Mesodermal cell (in vitro differentiated cells): ENCODE measurements around the gene STX16.

Experiments
- H3K27ac ChIP-seq: 2 replicates; pipeline ENCODE4 v1.7.0; 2013; ENCODE audit warnings: mild to moderate bottlenecking, low read depth, low read length, moderate library complexity; ENCODE audit not compliant: severe bottlenecking
- H3K36me3 ChIP-seq: 2 replicates; pipeline ENCODE4 v1.7.1; 2013; ENCODE audit warnings: mild to moderate bottlenecking, low read length, moderate library complexity; ENCODE audit not compliant: control insufficient read depth, insufficient read depth
- H3K4me1 ChIP-seq: one replicate; pipeline ENCODE4 v1.7.1; 2013; ENCODE audit warnings: mild to moderate bottlenecking, low read length; ENCODE audit not compliant: insufficient read depth, control insufficient read depth, poor library complexity, severe bottlenecking
- H3K4me3 ChIP-seq: 2 replicates; pipeline ENCODE4 v1.7.0; 2013; ENCODE audit warnings: low read length, control low read depth, mild to moderate bottlenecking; ENCODE audit not compliant: insufficient read depth, poor library complexity, severe bottlenecking; ENCODE audit errors: extremely low read depth
- H3K9me3 ChIP-seq: 2 replicates; pipeline ENCODE4 v1.7.1; 2013; ENCODE audit warnings: mild to moderate bottlenecking, low read length, moderate library complexity; ENCODE audit not compliant: control insufficient read depth
- WGBS, 2 experiments: methylation state at CpG; one replicate each; pipeline ENCODE4 v1.1.5; 2013; ENCODE audit warnings: missing lambda C conversion rate in 2 of 2; ENCODE audit not compliant: insufficient coverage in 2 of 2; 5-methylcytosine and 5-hydroxymethylcytosine counted together

Gene STX16

DNA sequence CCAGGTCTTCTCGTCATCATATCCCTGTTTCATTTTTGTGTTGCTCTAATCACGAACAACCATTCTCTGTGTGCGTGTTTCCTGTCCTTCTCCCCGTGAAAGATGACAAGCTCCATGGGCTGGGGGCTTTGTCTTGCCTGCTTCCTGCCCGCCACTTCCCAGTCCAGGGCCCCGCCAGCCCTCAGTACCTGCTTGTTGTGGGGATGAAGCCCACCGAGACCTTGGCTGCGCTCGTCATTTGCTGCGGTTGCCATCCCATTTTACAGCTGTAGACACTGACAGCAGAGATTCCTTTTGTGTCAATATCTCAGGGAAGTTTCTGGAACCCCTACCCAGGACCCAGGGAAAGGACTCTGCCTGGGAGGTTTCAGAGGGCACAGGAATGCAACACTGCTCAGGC, 40.3 kb upstream of the STX16 start:
- 89 to 98% methylated on average over 6 to 10 of the region's 10 CpGs for WGBS, 2 experiments

DNA sequence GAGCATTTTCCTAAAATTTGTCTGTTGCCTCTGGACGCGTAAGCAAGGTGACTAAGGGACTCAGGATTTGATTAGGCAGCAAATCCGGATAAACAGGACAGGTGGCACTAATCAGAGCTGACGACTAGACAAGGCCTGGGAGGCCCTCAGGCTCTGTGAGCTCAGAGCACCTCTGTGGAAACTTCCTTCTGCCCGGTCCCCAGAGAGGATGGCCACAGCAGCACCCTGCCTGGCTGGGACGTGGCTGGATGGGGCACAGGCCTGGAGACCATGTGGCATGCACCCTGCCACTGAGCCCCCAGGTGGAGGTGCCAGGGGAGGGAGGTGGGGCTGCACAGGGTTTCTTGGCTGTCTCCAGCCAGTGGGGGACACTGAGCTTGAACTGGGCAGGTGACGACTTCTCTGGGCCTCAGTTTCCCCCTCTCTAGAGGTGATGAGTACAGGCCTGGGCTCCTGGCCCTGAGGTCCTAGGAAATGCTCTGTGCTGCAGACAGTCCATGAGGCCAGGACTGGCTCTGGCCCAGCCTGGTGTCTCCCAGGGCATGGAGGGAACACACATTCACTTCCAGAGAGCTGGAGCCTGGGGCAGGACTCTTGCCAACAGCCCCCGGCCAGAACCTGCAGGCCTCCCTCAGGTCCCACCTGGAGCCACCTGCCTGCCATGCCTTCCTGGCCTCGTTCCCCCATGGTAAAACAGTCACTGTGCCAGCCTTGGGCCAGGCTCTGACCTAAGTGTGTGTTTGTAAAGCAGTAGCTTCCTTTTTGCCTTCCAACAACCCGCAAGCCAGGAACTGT, 39.6 kb upstream of the STX16 start:
- no peaks in the 10 kb centered on the region for H3K4me1 ChIP-seq
- H3K4me3 ChIP-seq: no peak overlapping the region
- WGBS, 2 experiments: 89 to 97% methylated on average over 9 to 10 of the region's 10 CpGs
- H3K36me3 ChIP-seq: no peaks in the 10 kb centered on the region
- no peak overlapping the region for H3K27ac ChIP-seq
- no peaks in the 10 kb centered on the region for H3K9me3 ChIP-seq

More for the DNA sequence above, 40.3 kb upstream of the STX16 start:
- H3K36me3 ChIP-seq: no peaks in the 10 kb centered on the region
- H3K4me1 ChIP-seq: no peaks in the 10 kb centered on the region
- H3K27ac ChIP-seq: no peak overlapping the region
- H3K4me3 ChIP-seq: no peak overlapping the region
- H3K9me3 ChIP-seq: no peaks in the 10 kb centered on the region

GRCh38 chr20:58612121-58612691, 38.9 kb upstream of the STX16 start:
- H3K36me3 ChIP-seq: no peaks in the 10 kb centered on the region
- H3K27ac ChIP-seq: no peak overlapping the region
- H3K4me1 ChIP-seq: no peaks in the 10 kb centered on the region
- 92% methylated on average over 7 to 13 of the region's 14 CpGs for WGBS, 2 experiments
- no peaks in the 10 kb centered on the region for H3K9me3 ChIP-seq
- H3K4me3 ChIP-seq: no peak overlapping the region

DNA sequence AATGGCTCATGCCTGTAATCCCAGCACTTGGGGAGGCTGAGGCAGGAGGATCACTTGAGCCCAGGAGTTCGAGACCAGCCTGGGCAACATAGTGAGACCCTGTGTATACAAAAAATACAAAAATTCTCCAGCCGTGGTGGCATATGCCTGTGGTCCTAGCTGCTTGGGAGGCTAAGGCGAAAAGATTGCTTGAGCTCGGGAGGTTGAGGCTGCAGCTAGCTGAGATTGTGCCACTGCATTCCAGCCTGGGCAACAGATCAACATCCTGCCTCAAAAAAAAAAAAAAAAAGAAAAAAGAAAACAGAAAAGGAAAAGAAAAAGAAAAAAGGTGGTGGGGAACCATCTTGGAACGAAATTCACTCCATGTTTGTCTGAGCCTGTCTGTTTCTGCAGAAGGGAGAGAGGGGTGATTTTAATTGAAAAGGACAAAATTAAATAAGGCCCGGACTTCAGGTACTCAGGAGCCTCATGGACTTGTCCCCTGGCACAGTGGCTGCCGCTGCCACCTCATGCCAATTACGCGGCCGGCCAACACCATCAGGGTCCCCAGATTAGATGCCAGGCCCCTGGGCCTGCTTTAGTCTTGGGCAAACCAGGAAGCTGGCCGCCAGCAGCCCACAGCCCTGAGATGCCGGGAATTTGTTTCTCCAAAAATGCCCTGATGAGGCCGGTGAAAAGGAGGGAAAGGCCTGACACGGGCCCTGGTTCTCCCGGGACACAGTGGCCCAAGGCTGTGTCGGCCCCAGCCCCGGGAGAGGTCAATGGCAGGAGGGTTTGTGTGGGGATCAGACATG, 37.8 kb upstream of the STX16 start:
- Histone ChIP-seq H3K27ac (no peak overlapping the region), H3K4me1 (no peaks in the 10 kb centered on the region), H3K9me3 (no peaks in the 10 kb centered on the region), H3K4me3 (no peak overlapping the region), H3K36me3 (no peaks in the 10 kb centered on the region)
- 94 to 95% methylated on average over 14 to 17 of the region's 17 CpGs for WGBS, 2 experiments

DNA sequence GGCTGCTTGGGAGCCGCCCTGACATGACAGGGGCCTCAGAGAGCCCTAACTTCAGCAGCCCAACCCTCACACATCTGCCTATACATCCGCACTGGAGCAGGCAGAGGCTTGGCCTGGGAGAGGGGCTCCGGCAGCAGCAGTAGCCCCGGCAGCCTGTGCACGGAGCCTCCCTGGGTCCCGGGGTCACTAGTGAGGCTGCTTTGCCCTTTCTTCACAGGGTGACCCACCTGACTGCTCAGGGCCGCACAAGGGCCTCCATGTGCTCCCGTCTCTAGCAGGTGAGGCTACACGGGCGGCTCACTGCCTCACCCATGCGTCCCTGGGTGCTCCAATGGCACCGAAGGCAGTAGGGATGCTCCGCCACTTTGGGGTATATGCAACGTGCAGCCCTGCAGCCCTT, 36.7 kb upstream of the STX16 start:
- no peaks in the 10 kb centered on the region for H3K4me1 ChIP-seq
- WGBS, 2 experiments: 94 to 96% methylated on average over 12 to 14 of the region's 14 CpGs
- H3K9me3 ChIP-seq: no peaks in the 10 kb centered on the region
- H3K4me3 ChIP-seq: no peak overlapping the region
- H3K36me3 ChIP-seq: no peaks in the 10 kb centered on the region
- H3K27ac ChIP-seq: no peak overlapping the region

DNA sequence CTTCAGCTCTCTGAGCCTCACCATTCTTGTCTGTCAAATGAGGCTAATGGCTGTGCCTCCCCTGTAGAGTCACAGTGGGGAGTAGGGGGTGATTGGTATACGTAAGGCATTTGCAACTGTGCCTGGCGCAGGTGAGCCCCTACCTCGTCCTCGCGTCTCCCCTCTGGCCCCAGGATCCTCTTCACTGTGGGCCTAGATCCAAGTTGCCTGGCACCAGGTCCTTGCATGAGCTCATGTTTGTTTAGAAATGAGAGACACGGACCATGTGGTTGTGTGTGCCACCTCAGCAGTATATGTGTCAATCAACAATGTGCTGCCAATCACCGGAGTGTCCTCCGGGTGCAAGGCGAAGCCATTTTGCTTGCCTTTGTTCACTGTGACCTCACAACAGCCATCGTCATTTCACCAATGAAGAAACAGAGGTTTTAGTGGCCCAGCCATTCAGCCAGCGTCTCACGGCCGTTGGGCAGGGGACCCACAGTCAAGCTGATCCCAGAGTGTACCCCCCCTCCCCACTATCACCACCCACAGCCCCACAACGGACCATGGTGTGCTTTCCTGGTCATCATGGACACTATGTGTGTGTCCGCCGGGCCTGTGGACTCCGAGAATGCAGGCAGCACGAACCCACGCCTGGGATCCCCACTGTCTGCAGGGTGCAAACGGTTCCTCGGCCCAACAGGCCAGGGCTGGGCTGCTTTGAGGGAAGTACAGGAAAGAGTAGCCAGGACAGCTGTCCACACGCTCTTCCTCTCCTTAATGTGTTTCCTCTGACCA, 35.9 kb upstream of the STX16 start:
- Histone ChIP-seq H3K4me3 (no peak overlapping the region), H3K36me3 (no peaks in the 10 kb centered on the region), H3K9me3 (no peaks in the 10 kb centered on the region), H3K4me1 (no peaks in the 10 kb centered on the region), H3K27ac (no peak overlapping the region)
- 92 to 93% methylated on average over 17 to 19 of the region's 22 CpGs for WGBS, 2 experiments

GRCh38 chr20:58616411-58616810, 34.7 kb upstream of the STX16 start:
- WGBS, 2 experiments: 92 to 94% methylated on average over 7 of the region's 7 CpGs
- Histone ChIP-seq H3K9me3 (peaks cover 3% of the 10 kb centered on the region), H3K4me3 (no peak overlapping the region)

GRCh38 chr20:58617158-58617557, 33.9 kb upstream of the STX16 start:
- 100% methylated on average over 2 of the region's 5 CpGs for WGBS, 2 experiments
- no peaks in the 10 kb centered on the region for H3K4me1 ChIP-seq
- H3K27ac ChIP-seq: no peak overlapping the region

More at GRCh38 chr20:58616411-58616810, 34.7 kb upstream of the STX16 start:
- no peaks in the 10 kb centered on the region for H3K36me3 ChIP-seq
- no peaks in the 10 kb centered on the region for H3K4me1 ChIP-seq
- no peak overlapping the region for H3K27ac ChIP-seq

DNA sequence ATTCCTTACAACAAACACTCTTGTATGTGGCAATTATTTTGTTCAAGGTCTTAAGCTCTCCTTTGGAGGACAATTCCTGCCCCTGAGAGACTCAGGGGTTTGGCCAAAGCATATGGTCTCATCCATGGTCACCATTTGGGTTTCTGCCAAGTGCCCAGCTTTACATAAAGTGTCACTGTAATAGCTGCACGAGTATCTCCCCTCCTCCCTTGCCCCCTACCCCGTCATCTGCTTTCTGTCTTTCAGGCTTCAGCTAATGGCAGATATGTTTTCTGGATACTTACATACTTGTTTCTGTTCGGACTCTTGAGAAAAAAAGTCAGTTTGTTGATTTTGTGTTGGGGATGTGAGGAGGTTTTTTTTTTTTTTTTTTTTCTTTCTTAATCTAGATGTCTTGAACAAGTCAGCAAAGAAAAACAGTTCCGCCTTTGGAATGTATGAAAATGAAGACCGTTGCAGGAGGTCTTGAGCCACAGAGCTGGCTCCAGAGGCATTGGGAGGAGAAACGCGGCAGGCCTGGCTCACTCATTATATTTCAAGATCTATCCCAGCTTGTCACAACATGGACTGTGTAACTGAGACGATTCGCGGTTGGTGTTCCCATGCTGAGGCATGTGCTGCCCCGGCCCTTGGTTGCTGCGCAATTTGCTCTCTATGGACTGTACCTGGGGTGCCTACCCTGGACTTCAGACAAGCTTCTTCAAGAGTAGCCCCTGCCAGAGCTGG, 32.6 kb upstream of the STX16 start:
- no peak overlapping the region for H3K27ac ChIP-seq
- no peaks in the 10 kb centered on the region for H3K4me1 ChIP-seq
- H3K4me3 ChIP-seq: no peak overlapping the region
- H3K9me3 ChIP-seq: peaks cover 22% of the 10 kb centered on the region
- WGBS, 2 experiments: 93 to 96% methylated on average over 11 of the region's 12 CpGs
- H3K36me3 ChIP-seq: no peaks in the 10 kb centered on the region

More at GRCh38 chr20:58617158-58617557, 33.9 kb upstream of the STX16 start:
- peaks cover 9% of the 10 kb centered on the region for H3K9me3 ChIP-seq
- H3K36me3 ChIP-seq: no peaks in the 10 kb centered on the region
- H3K4me3 ChIP-seq: no peak overlapping the region
